ENCODE measurements around the gene DIS3L2. TPM values are rescaled to one million over a fixed set of nuclear protein-coding genes. Genes with fewer than 3 reads are reported as not detected.

Gene DIS3L2
- polyA plus RNA-seq, 1 experiment, result 8.2 TPM

- Histone ChIP-seq H3K27ac (ENCODE audit: low read depth, low read length) (no peak overlapping the region), H3K9me3 (ENCODE audit: control insufficient read depth, insufficient read depth, low read length) (no peaks in the 10 kb centered on the region), H3K27me3 (ENCODE audit: control insufficient read depth, insufficient read depth, low read length) (no peaks in the 10 kb centered on the region), H3K4me3 (ENCODE audit: low read depth, low read length) (no peak overlapping the region)
- no peak for TF ChIP-seq CTCF (IDR thresholded peaks at IDR 0.05; ENCODE audit: low read depth, low read length)
- CTCF ChIA-PET, result no interaction called here
- no peak for DNase-seq (ENCODE audit: low read depth, low spot score)
- POLR2A ChIA-PET, result no interaction called here
Measured at GRCh38 chr2:232200195-232200594, 238.7 kb downstream of the DIS3L2 start.

GRCh38 chr2:232203166-232203891 is 241.8 kb downstream of the DIS3L2 start:
- TF ChIP-seq CTCF (IDR thresholded peaks at IDR 0.05; ENCODE audit: low read depth, low read length), result no peak
- ChIA-PET POLR2A (no interaction called here), CTCF (no interaction called here)
- no peaks in the 10 kb centered on the region for H3K9me3 ChIP-seq (ENCODE audit: control insufficient read depth, insufficient read depth, low read length)
- DNase-seq (ENCODE audit: low read depth, low spot score), result no peak
- no peak overlapping the region for H3K4me3 ChIP-seq (ENCODE audit: low read depth, low read length)
- H3K27me3 ChIP-seq (ENCODE audit: control insufficient read depth, insufficient read depth, low read length), result no peaks in the 10 kb centered on the region
- no peak overlapping the region for H3K27ac ChIP-seq (ENCODE audit: low read depth, low read length)

- H3K9me3 ChIP-seq (ENCODE audit: control insufficient read depth, insufficient read depth, low read length), result no peaks in the 10 kb centered on the region
- POLR2A ChIA-PET, result no interaction called here
- no peak for TF ChIP-seq CTCF (IDR thresholded peaks at IDR 0.05; ENCODE audit: low read depth, low read length)
- no peak for DNase-seq (ENCODE audit: low read depth, low spot score)
- H3K4me3 ChIP-seq (ENCODE audit: low read depth, low read length), result no peak overlapping the region
- CTCF ChIA-PET, result interaction anchor here (0.6 kb wide), 1 partner anchor 58 kb away, joined by 3 read pairs; no protein-coding TSS in a partner anchor
- no peak overlapping the region for H3K27ac ChIP-seq (ENCODE audit: low read depth, low read length)
- H3K27me3 ChIP-seq (ENCODE audit: control insufficient read depth, insufficient read depth, low read length), result no peaks in the 10 kb centered on the region
Measured at GRCh38 chr2:232203936-232204335, 242.4 kb downstream of the DIS3L2 start.

GRCh38 chr2:232204457-232204931 is 243.0 kb downstream of the DIS3L2 start:
- Histone ChIP-seq H3K27me3 (ENCODE audit: control insufficient read depth, insufficient read depth, low read length) (no peaks in the 10 kb centered on the region), H3K27ac (ENCODE audit: low read depth, low read length) (no peak overlapping the region), H3K9me3 (ENCODE audit: control insufficient read depth, insufficient read depth, low read length) (no peaks in the 10 kb centered on the region), H3K4me3 (ENCODE audit: low read depth, low read length) (no peak overlapping the region)
- DNase-seq (ENCODE audit: low read depth, low spot score), result no peak
- ChIA-PET CTCF (interaction anchor here (0.6 kb wide), 1 partner anchor 57 kb away, joined by 3 read pairs; no protein-coding TSS in a partner anchor), POLR2A (no interaction called here)
- no peak for TF ChIP-seq CTCF (IDR thresholded peaks at IDR 0.05; ENCODE audit: low read depth, low read length)

GRCh38 chr2:232207174-232207573 is 245.7 kb downstream of the DIS3L2 start:
- Histone ChIP-seq H3K27ac (ENCODE audit: low read depth, low read length) (no peak overlapping the region), H3K27me3 (ENCODE audit: control insufficient read depth, insufficient read depth, low read length) (no peaks in the 10 kb centered on the region), H3K4me3 (ENCODE audit: low read depth, low read length) (no peak overlapping the region), H3K9me3 (ENCODE audit: control insufficient read depth, insufficient read depth, low read length) (no peaks in the 10 kb centered on the region)
- ChIA-PET POLR2A (no interaction called here), CTCF (no interaction called here)
- no peak for DNase-seq (ENCODE audit: low read depth, low spot score)
- TF ChIP-seq CTCF (IDR thresholded peaks at IDR 0.05; ENCODE audit: low read depth, low read length), result no peak

Measured in AG04450 (cell line).